Stimulated activated CD8-positive, alpha-beta memory T cell treated with anti-CD3 and anti-CD28 coated beads, Interleukin-2, amount 100 ng/mL, for 1 hour (primary cell): ENCODE data around the gene DLK1.

Experiments
- DNase-seq, 2 donors: peaks; one replicate each; pipeline ENCODE4 v3.0.0-alpha.2; 2020; ENCODE audit warnings: low read depth in 2 of 2

The DLK1 gene

GRCh38 chr14:100714258-100714892 lies 12.3 kb upstream of the DLK1 start:
- no peak for DNase-seq

- DNase-seq = no peak
Measured at GRCh38 chr14:100715332-100715731, 11.4 kb upstream of the DLK1 start.

- DNase-seq = no peak
Measured at GRCh38 chr14:100715803-100716202, 10.9 kb upstream of the DLK1 start.

GRCh38 chr14:100717386-100717785 lies 9.3 kb upstream of the DLK1 start:
- no peak for DNase-seq

- no peak for DNase-seq
Measured at GRCh38 chr14:100719976-100720520, 6.6 kb upstream of the DLK1 start.

GRCh38 chr14:100721568-100721967 lies 5.1 kb upstream of the DLK1 start:
- DNase-seq = no peak

- no peak for DNase-seq
Measured at GRCh38 chr14:100722367-100722766, 4.3 kb upstream of the DLK1 start.

- no peak for DNase-seq
Measured at GRCh38 chr14:100723135-100723829, 3.4 kb upstream of the DLK1 start.

- no peak for DNase-seq
Measured at GRCh38 chr14:100723830-100724437, 2.8 kb upstream of the DLK1 start.

- DNase-seq = no peak
Measured at GRCh38 chr14:100724536-100724935, 2.2 kb upstream of the DLK1 start.

- DNase-seq = no peak
Measured at GRCh38 chr14:100725587-100726387, 905 bp upstream of the DLK1 start.

GRCh38 chr14:100727086-100727872 lies 587 bp downstream of the DLK1 start:
- DNase-seq = no peak

GRCh38 chr14:100727873-100728240 lies 1.2 kb downstream of the DLK1 start:
- no peak for DNase-seq

- no peak for DNase-seq
Measured at GRCh38 chr14:100728962-100729361, 2.3 kb downstream of the DLK1 start.

- DNase-seq = no peak
Measured at GRCh38 chr14:100729982-100730381, 3.3 kb downstream of the DLK1 start.

- DNase-seq = no peak
Measured at GRCh38 chr14:100730581-100730980, 3.9 kb downstream of the DLK1 start.

GRCh38 chr14:100731011-100731670 lies 4.4 kb downstream of the DLK1 start:
- DNase-seq = no peak

GRCh38 chr14:100731846-100732765 lies 5.4 kb downstream of the DLK1 start:
- no peak for DNase-seq

GRCh38 chr14:100732766-100733100 lies 6.0 kb downstream of the DLK1 start:
- DNase-seq = no peak
